ENCODE data around the gene GNG7.
"Not testable (repeated sequence)": the region's sequence is repeated elsewhere in the genome, so short reads cannot be mapped to it uniquely, and the experiment has no call there.

DNA sequence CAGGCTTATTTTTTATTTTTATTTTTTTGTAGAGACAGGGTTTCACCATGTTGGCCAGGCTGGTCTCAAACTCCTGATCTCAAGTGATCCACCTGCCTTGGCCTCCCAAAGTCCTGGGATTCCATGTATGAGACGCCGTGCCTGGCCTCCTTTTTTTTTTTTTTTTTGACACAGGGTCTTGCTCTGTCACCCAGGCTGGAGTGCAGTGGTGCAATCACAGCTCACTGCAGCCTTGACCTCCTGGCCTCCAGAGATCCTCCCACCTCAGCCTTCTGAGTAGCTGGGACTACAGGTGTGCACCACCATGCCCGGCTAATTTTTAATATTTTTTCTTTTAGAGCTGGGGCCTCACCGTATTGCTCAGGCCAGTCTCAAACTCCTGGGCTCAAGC lies 159.4 kb downstream of the GNG7 start:
- not testable (repeated sequence) for TF ChIP-seq EZH2 (IDR thresholded peaks at IDR 0.05); POLR2AphosphoS5 (IDR thresholded peaks at IDR 0.05; ENCODE audit: borderline replicate concordance, low read depth, low read length); FOXP2 (optimal IDR thresholded peaks at IDR 0.05; ENCODE audit: control extremely low read depth, extremely low read length, insufficient read depth)
